ENCODE results near the gene NOTO.
A peak's percentile ranks its signal among the peaks of the same experiment; 100 is the strongest.
"Not testable (repeated sequence)": the region's sequence is repeated elsewhere in the genome, so short reads cannot be mapped to it uniquely, and the experiment has no call there.

The NOTO gene

DNA sequence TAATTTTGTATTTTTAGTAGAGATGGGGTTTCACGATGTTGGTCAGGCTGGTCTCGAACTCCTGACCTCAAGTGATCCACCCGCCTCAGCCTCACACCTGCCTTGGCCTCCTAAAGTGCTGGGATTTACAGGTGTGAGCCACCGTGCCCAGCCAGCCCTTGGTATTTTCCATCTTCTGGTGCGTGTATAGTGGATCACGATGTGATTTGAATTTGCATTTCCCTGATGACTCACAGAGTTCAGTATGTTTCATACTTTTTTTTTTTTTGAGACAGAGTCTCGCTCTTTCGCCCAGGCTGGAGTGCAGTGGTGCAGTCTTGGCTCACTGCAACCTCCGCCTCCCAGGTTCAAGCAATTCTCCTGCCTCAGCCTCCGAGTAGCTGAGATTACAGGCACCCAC is 2.1 kb upstream of the NOTO start:
- not testable (repeated sequence) for DNase-seq (ENCODE audit: low spot score)

- no peak for DNase-seq (ENCODE audit: low spot score)
Observed at GRCh38 chr2:73203055-73203681, 794 bp downstream of the NOTO start.

DNA sequence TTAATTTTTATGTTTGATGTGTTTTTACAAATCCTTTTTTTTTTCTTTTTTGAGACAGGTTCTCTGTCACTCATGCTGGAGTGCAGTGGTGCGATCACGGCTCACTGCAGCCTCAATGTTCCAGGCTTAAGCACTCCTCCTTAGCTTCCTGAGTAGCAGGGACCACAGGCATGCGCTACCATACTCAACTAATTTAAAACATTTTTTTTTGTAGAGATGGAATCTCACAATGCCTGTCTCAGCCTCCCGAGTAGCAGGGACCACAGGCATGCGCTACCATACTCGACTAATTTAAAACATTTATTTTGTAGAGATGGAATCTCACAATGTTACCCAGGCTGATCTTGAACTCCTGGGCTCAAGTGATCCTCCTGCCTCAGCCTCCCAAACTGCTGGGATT is 3.2 kb downstream of the NOTO start:
- DNase-seq (ENCODE audit: low spot score): no peak

GRCh38 chr2:73208258-73208657 is 5.9 kb downstream of the NOTO start:
- no peak for DNase-seq (ENCODE audit: low spot score)

DNA sequence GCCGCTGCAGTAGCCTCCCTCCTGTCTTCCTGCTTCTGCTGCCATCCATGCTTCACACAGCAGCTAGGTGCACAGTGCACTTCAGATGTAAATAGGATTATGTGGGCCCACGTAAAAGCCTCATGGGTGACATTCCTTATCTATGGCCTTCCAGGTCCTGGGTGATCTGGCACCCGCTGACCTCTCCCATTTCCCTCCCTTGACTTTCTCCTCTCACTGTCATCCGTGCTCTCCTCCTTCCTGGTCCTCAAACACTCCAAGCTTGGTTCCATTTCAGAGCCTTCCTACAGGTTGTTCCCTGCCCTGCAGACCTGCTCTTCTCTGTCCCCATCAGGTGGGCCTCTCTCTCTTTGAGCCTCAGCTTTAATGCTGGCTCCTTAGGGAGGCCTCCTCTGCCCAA is 7.6 kb downstream of the NOTO start:
- no peak for DNase-seq (ENCODE audit: low spot score)

GRCh38 chr2:73210696-73211095 is 8.3 kb downstream of the NOTO start:
- no peak for DNase-seq (ENCODE audit: low spot score)

- no peak for DNase-seq (ENCODE audit: low spot score)
Observed at GRCh38 chr2:73212098-73212447, 9.7 kb downstream of the NOTO start.

DNA sequence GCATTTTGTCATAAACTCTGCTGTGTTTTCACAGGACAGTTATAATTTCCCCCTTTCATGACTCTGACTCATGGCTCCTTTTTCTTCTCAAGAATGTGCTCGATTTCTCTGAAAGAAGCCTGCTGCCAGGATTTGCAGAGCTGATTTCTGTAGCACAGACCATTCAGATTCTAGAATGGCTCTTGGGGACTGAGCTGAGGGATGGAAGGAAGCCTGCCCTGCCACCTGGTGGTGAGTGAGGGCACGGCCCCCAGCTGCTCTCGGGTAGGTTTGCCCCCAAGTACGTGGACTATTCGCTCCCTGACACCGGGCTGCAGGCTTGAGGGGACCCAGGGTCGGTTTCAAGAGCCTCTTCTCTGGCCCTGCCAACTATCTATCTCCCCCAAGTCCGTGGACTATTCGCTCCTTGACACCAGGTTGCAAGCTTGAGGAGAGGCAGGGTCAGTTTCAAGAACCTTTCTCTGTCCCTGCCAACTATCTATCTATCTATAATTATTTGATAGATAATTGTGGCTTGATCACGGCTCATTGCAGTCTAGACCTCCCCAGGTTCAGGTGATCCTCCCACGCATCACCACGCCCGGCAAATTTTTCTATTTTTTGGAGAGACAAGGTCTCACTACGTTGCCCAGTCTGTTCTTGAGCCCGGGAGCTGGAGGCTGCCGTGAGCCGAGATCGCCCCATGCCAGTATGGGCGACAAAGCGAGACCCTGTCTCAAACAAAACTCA is 10.2 kb downstream of the NOTO start:
- peak; percentile 88 for DNase-seq (ENCODE audit: low spot score)

DNA sequence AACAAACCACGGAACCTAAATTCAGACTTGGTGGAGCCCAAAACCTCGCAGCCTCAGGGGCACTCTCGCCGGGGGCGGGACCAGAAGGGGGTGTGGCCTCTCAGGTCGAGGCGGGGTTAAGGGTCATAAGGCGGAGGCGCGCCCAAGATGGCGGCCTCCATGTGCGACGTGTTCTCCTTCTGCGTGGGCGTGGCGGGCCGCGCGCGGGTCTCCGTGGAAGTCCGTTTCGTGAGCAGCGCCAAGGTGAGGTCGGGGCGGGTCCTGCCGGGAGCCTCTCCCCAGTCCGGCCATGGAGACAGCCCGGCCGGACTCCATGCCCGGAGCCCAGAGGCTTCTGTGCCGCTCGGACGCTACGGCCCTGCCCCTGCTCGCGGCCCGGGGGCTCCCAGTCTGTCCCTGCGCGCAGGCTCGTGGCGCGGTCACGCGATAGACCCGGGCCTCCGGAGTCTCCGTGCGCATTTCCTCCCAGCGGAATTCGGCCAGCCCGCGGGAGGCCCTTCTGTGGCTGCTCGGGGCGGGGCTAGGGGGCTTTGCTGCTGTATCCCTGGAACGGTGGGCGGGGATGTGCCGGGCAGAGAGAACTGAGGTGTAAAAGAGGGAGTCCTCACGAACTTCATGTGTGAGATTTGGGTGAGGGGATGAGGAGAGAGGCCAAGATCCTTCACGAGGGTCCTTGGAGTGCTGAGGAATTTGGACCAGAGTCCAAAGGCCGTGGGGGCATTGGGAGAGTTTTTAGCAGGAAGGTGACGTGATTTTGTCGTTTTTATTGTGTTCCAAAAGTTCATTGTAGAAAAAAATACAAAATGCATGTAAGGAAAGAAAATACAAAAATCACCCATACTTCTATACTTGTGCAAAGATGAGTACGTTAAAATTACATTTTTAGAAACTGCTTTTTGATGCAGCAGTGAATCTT is 12.0 kb downstream of the NOTO start, which contains the start of gene SMYD5:
Gene SMYD5 (plus strand): TSS at position 126 of the 916 bp plus-strand sequence. CDS start 22 bp downstream, at position 148.
- peak; percentile 92 for DNase-seq (ENCODE audit: low spot score)

DNA sequence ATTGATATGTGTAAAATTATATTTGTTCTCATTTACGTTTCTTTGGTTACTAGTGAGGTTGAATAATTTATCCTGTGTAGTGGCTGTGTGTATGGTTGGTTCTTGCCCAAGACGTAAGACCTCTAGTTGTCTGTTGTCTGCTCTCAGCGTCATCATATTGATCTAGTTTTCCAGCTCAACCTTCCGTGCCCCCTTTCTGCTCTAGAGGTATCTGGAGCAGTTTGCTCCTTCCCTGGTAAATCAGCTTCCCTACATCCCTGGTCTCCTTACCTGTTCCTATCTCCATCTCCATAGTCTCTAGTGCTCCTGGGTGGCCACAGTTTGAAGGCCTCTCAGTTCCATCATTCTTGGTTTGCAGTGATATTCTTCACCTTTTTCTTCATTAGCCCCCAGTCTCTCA is 12.9 kb downstream of the NOTO start:
- no peak for DNase-seq (ENCODE audit: low spot score)

- no peak for DNase-seq (ENCODE audit: low spot score)
Observed at GRCh38 chr2:73217160-73217559, 14.8 kb downstream of the NOTO start.

GRCh38 chr2:73217826-73218225 is 15.5 kb downstream of the NOTO start:
- DNase-seq (ENCODE audit: low spot score): no peak

DNA sequence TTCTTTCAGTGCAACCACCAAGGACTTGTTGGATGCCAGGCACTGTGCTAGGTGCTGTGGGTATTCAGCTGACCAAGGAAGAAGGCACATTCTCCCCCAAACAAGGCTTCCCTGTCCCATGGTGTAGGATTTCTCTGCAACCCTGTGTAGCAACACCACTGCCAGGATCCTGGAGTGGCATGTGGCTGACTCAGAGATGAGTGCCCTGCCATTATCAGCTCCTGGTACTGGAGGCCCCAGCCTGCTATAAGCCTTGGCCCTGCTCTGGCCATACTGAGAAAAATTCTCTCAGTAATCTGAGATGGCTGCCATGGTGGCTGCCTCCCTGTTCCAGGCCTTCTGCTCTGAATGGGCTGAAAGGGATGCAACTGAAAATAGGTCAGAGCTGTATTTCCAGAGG is 15.9 kb downstream of the NOTO start:
- peak; percentile 56 for DNase-seq (ENCODE audit: low spot score)

DNA sequence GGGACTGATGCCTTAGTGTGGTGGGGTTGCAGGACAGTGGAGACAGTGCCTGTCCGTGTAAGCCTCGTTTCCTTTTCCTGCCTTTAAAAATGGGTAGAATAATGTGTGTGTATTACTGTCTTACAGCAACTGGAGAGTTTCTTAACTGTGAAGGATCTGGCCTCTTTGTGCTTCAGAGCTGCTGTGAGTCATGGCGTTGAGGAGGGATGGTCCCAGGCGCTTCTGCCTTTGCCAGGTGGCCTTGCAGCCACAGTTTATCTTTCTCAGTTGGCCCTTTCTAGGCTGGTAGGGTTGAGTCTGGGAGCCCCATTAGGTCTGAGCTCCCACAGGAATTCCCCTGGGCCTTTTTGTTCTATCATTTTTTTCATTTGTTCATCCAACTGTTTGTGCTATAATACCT is 21.4 kb downstream of the NOTO start:
- no peak for DNase-seq (ENCODE audit: low spot score)

DNA sequence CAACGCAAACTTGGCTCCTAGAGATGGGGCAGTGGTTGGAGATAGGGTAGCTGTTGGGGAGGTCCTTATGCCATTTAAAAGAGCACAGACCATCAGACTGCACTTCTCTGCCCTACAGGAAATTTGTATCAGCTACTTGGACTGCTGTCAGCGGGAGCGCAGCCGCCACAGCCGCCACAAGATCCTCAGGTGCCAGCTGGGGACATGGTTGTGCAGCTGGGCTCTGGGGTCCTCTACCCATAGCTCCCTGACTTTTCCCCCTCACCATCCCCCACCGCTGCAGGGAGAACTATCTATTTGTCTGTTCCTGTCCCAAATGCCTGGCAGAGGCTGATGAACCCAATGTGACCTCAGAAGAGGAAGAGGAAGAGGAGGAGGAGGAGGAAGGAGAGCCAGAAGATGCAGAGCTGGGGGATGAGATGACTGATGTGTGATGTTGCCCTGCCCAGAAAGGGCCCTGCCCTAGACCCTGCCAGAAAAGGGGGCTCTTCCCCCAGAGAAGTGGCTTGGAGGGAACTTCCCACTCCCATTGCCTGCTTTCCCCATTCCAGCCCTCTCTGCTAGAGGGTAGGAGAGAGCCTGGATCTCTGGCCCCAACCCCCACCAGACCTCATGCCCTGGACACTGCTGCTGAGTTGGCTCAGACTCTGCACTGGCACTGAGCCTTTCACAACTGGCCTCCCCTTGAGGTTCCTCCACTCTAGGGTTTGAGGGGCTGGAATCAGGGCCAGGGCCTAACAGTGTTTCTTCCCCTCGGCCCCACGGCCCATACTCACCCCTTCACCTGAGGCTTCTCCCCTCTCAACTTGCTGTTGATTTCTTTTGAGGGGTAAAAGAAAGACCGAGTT is 23.4 kb downstream of the NOTO start:
- no peak for DNase-seq (ENCODE audit: low spot score)

DNA sequence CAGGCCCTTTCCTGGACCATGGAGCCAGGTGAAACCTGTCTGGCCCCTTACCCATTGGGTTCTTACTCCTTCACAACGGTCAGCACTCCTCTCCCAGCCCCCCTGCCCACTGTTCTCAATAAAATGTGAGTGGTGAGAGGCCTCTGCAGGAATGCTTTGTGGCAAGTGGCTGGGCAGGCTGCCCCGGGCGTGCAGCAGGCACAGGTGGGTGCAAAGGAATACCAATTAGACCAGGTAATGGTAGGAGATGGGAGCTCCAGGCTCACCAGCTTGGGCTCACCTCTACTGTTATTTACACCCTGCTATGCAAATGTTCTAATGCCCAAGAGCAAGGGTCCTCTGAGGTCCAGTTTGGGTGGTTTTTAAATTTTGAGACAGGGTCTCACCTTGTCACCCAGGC is 24.7 kb downstream of the NOTO start:
- no peak for DNase-seq (ENCODE audit: low spot score)

DNA sequence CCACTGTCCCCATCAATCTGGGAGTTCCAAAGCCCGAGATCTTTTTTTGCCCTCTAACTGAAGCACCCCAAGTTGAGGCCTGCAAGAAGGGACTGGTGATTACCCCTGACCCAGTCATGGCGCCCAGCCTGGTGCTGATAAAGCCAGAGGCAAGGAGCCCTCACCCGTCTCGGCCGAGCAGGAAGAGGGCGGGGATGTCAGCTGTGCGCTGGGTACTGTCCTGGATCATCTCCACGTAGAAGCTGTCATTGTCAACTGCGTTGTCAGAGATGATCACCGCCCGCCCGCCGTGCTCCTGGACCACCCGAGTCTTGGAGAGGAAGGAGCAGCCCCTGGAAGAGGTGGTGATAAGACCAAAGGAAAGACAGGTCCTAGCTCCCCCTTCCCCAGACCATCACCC is 26.3 kb downstream of the NOTO start:
- no peak for DNase-seq (ENCODE audit: low spot score)

- no peak for DNase-seq (ENCODE audit: low spot score)
Observed at GRCh38 chr2:73232403-73233153, 30.2 kb downstream of the NOTO start.

DNA sequence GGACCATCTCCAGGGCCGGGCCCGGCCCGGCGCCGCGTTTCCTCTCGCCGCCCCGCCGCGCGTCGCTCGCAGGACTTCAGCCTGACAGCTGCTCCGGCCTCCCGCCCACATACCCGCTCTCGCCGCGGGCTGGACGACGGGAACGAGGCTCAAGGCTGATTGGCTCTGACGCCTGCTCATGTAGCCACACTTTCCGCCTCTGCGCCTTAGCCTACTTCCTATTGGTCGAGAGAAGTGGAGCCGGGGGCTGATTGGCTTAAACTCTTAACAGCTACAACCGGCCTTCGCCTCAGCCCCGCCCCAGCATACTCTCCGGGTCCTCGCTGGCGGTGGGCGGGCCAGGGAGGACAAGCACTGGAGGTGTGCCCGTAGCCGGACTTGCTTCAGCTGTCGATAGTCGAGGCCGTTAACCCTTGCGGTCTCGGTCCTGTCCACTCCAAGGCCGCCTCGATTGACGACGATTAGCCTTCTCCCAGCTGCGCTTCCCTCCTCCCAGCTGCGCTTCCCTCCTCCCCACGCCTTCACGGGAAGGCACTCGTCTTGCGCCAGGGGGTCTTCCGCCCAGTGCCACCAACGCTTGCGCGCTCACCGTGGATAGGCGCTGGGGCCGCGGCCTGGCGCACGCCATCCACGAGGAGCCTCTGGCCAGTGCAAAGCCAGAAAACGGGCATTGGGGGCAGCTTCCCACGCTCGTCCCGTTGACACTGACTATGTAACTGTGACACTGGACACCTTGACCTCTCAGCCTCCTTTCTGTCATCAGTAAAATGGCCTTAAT is 31.0 kb downstream of the NOTO start, which contains the start of gene PRADC1:
Gene PRADC1 (minus strand): TSS at position 86 of the 778 bp plus-strand sequence. CDS start 79 bp downstream, at position 7.
- DNase-seq (ENCODE audit: low spot score): peak; percentile 99

Measured in AG08396 (cell line).